SK-N-SH treated with all-trans-retinoic acid at 6 μM for 48 hours (cell line): ENCODE results near the gene DLAT.

ENCODE experiments used
- ATAC-seq: fragments of 200-7000 bp; cut with Tn5 transposase; 3 replicates; pipeline ENCODE4 v1.9.1; 2020; ENCODE audit warnings: mild to moderate bottlenecking, moderate library complexity
- ARNTL ChIP-seq: fragments of 450-650 bp; formaldehyde crosslinking; IDR thresholded peaks from 2 replicates; pipeline ENCODE4 v1.5.0; 2020; ENCODE audit warnings: low read depth, mild to moderate bottlenecking, moderate library complexity, borderline replicate concordance
- BACH2 ChIP-seq: fragments of 250-450 bp; sonication (Bioruptor Pico); IDR thresholded peaks from 2 replicates; pipeline ENCODE4 v1.9.0; 2021; ENCODE audit warnings: mild to moderate bottlenecking, borderline replicate concordance
- CREB5 ChIP-seq: fragments of 250-450 bp; sonication (Bioruptor Pico); IDR thresholded peaks from 2 replicates; pipeline ENCODE4 v1.5.1; 2020; ENCODE audit warnings: low read depth, mild to moderate bottlenecking, moderate library complexity
- CSDC2 ChIP-seq: fragments of 250-450 bp; sonication (Bioruptor Pico); IDR thresholded peaks from 2 replicates; pipeline ENCODE4 v1.5.0; 2020; ENCODE audit warnings: mild to moderate bottlenecking, moderate library complexity
- ESRRG ChIP-seq: fragments of 250-450 bp; sonication (Bioruptor Pico); IDR thresholded peaks from 2 replicates; pipeline ENCODE4 v1.6.1; 2021; ENCODE audit warnings: mild to moderate bottlenecking
- GLIS3 ChIP-seq: fragments of 250-450 bp; sonication (Bioruptor Pico); IDR thresholded peaks from 2 replicates; pipeline ENCODE4 v1.5.0; 2020; ENCODE audit warnings: mild to moderate bottlenecking, moderate library complexity
- ISL1 ChIP-seq: fragments of 250-450 bp; sonication (Bioruptor Pico); IDR thresholded peaks from 2 replicates; pipeline ENCODE4 v2.1.2; 2022; ENCODE audit warnings: mild to moderate bottlenecking, moderate library complexity
- OSR1 ChIP-seq: fragments of 250-450 bp; sonication (Bioruptor Pico); IDR thresholded peaks from 2 replicates; pipeline ENCODE4 v1.8.0; 2022; ENCODE audit warnings: moderate library complexity, mild to moderate bottlenecking, inconsistent platforms
- POU6F1 ChIP-seq: fragments of 250-450 bp; sonication (Bioruptor Pico); IDR thresholded peaks from 2 replicates; pipeline ENCODE4 v1.8.0; 2021; ENCODE audit warnings: low read depth, mild to moderate bottlenecking, moderate library complexity, borderline replicate concordance
- PPARA ChIP-seq: fragments of 250-450 bp; sonication (Bioruptor Pico); IDR thresholded peaks from 2 replicates; pipeline ENCODE4 v1.5.0; 2020; ENCODE audit warnings: mild to moderate bottlenecking, borderline replicate concordance
- RARB ChIP-seq: fragments of 250-450 bp; sonication (Bioruptor Pico); IDR thresholded peaks from 2 replicates; pipeline ENCODE4 v1.8.0; 2021; ENCODE audit warnings: mild to moderate bottlenecking, moderate library complexity
- SNAI2 ChIP-seq: fragments of 250-450 bp; sonication (Bioruptor Pico); IDR thresholded peaks from 2 replicates; pipeline ENCODE4 v1.5.0; 2020; ENCODE audit warnings: mild to moderate bottlenecking, moderate library complexity
- ZC3H10 ChIP-seq: fragments of 250-450 bp; sonication (Bioruptor Pico); IDR thresholded peaks from 2 replicates; pipeline ENCODE4 v1.5.1; 2021; ENCODE audit warnings: mild to moderate bottlenecking, moderate library complexity
- ZNF70 ChIP-seq: fragments of 450-650 bp; formaldehyde crosslinking; IDR thresholded peaks from 2 replicates; pipeline ENCODE4 v1.5.0; 2020; ENCODE audit warnings: mild to moderate bottlenecking, moderate library complexity
- ZNF8 ChIP-seq: fragments of 450-650 bp; formaldehyde crosslinking; IDR thresholded peaks from 2 replicates; pipeline ENCODE4 v1.5.0; 2020; ENCODE audit warnings: mild to moderate bottlenecking, moderate library complexity
- TF ChIP-seq, protein P1 (sequence below): fragments of 250-450 bp; sonication (Bioruptor Pico); IDR thresholded peaks from 2 replicates; pipeline ENCODE4 v1.5.1; 2021; ENCODE audit warnings: mild to moderate bottlenecking, moderate library complexity
- TF ChIP-seq, protein P2 (sequence below): fragments of 250-450 bp; sonication (Bioruptor Pico); IDR thresholded peaks from 2 replicates; pipeline ENCODE4 v1.8.0; 2020; ENCODE audit warnings: mild to moderate bottlenecking, moderate library complexity, borderline replicate concordance
- TF ChIP-seq, protein P3 (sequence below): fragments of 250-450 bp; sonication (Bioruptor Pico); IDR thresholded peaks from 2 replicates; pipeline ENCODE4 v1.5.0; 2020; ENCODE audit warnings: mild to moderate bottlenecking, moderate library complexity

The DLAT gene

GRCh38 chr11:111990381-111990780 lies 34.8 kb upstream of the DLAT start:
- TF ChIP-seq CREB5 (CRISPR knock-in tag) (no peak), ZC3H10 (CRISPR knock-in tag) (no peak)
- no peak for ATAC-seq

GRCh38 chr11:111992206-111992855 lies 32.9 kb upstream of the DLAT start:
- ATAC-seq: no peak
- TF ChIP-seq, protein P1, sequence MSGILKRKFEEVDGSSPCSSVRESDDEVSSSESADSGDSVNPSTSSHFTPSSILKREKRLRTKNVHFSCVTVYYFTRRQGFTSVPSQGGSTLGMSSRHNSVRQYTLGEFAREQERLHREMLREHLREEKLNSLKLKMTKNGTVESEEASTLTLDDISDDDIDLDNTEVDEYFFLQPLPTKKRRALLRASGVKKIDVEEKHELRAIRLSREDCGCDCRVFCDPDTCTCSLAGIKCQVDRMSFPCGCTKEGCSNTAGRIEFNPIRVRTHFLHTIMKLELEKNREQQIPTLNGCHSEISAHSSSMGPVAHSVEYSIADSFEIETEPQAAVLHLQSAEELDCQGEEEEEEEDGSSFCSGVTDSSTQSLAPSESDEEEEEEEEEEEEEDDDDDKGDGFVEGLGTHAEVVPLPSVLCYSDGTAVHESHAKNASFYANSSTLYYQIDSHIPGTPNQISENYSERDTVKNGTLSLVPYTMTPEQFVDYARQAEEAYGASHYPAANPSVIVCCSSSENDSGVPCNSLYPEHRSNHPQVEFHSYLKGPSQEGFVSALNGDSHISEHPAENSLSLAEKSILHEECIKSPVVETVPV: no peak
- TF ChIP-seq ARNTL (CRISPR knock-in tag): no peak
- TF ChIP-seq SNAI2 (CRISPR knock-in tag): no peak
- no peak for TF ChIP-seq CSDC2 (CRISPR knock-in tag)
- TF ChIP-seq ESRRG (CRISPR knock-in tag): no peak

DNA sequence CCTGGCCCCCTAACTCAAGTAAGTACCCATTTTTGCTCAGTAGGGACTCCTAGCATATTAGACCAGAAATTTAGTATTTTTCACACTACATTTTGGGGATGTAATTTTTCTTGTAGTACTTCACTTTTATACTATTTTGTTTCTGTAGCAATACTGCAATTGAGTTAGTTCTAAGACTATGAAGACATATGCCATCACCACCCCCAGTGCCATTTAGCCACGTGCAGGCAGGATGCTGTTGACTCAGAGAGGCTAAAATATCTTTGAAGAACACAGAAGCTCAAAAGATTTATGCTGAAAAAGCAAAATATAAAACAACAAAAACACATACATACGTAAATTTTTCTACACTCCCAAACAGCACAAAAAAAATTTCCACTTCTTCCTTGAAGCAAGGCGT lies 29.1 kb upstream of the DLAT start:
- ATAC-seq: no peak
- TF ChIP-seq, protein P2, sequence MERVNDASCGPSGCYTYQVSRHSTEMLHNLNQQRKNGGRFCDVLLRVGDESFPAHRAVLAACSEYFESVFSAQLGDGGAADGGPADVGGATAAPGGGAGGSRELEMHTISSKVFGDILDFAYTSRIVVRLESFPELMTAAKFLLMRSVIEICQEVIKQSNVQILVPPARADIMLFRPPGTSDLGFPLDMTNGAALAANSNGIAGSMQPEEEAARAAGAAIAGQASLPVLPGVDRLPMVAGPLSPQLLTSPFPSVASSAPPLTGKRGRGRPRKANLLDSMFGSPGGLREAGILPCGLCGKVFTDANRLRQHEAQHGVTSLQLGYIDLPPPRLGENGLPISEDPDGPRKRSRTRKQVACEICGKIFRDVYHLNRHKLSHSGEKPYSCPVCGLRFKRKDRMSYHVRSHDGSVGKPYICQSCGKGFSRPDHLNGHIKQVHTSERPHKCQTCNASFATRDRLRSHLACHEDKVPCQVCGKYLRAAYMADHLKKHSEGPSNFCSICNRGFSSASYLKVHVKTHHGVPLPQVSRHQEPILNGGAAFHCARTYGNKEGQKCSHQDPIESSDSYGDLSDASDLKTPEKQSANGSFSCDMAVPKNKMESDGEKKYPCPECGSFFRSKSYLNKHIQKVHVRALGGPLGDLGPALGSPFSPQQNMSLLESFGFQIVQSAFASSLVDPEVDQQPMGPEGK (CRISPR knock-in tag): no peak
- TF ChIP-seq RARB (CRISPR knock-in tag): no peak
- TF ChIP-seq PPARA (CRISPR knock-in tag): no peak
- no peak for TF ChIP-seq SNAI2 (CRISPR knock-in tag)
- no peak for TF ChIP-seq ISL1 (CRISPR knock-in tag)
- no peak for TF ChIP-seq ZC3H10 (CRISPR knock-in tag)

GRCh38 chr11:111996669-111997068 lies 28.5 kb upstream of the DLAT start:
- peak; percentile 71 for ATAC-seq

GRCh38 chr11:111999111-111999510 lies 26.1 kb upstream of the DLAT start:
- no peak for ATAC-seq
- TF ChIP-seq BACH2 (CRISPR knock-in tag): no peak
- TF ChIP-seq CREB5 (CRISPR knock-in tag): no peak
- TF ChIP-seq POU6F1: no peak
- TF ChIP-seq ZNF8 (CRISPR knock-in tag): no peak
- no peak for TF ChIP-seq RARB (CRISPR knock-in tag)
- TF ChIP-seq ZC3H10 (CRISPR knock-in tag): no peak
- no peak for TF ChIP-seq GLIS3 (CRISPR knock-in tag)
- TF ChIP-seq, protein P1: no peak
- TF ChIP-seq OSR1 (CRISPR knock-in tag): no peak
- TF ChIP-seq, protein P3, sequence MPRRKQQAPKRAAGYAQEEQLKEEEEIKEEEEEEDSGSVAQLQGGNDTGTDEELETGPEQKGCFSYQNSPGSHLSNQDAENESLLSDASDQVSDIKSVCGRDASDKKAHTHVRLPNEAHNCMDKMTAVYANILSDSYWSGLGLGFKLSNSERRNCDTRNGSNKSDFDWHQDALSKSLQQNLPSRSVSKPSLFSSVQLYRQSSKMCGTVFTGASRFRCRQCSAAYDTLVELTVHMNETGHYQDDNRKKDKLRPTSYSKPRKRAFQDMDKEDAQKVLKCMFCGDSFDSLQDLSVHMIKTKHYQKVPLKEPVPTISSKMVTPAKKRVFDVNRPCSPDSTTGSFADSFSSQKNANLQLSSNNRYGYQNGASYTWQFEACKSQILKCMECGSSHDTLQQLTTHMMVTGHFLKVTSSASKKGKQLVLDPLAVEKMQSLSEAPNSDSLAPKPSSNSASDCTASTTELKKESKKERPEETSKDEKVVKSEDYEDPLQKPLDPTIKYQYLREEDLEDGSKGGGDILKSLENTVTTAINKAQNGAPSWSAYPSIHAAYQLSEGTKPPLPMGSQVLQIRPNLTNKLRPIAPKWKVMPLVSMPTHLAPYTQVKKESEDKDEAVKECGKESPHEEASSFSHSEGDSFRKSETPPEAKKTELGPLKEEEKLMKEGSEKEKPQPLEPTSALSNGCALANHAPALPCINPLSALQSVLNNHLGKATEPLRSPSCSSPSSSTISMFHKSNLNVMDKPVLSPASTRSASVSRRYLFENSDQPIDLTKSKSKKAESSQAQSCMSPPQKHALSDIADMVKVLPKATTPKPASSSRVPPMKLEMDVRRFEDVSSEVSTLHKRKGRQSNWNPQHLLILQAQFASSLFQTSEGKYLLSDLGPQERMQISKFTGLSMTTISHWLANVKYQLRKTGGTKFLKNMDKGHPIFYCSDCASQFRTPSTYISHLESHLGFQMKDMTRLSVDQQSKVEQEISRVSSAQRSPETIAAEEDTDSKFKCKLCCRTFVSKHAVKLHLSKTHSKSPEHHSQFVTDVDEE (CRISPR knock-in tag): no peak
- no peak for TF ChIP-seq ZNF70 (CRISPR knock-in tag)
